LNCaP clone FGC (cell line): Measurements from ENCODE around the gene DUOX2.
A peak's percentile ranks its signal among the peaks of the same experiment; 100 is the strongest.

Experiments
- DNase-seq: peaks from one replicate; pipeline ENCODE4 v3.0.0-alpha.2; 2011; ENCODE audit warnings: low read depth
- H3K4me3 ChIP-seq: 2 replicates; pipeline ENCODE4 v1.5.1; 2011; ENCODE audit warnings: mild to moderate bottlenecking, low read depth, low read length, control low read depth
- TF ChIP-seq, protein P1 (sequence below): IDR thresholded peaks from 2 replicates; pipeline ENCODE4 v1.5.1; 2012; ENCODE audit warnings: mild to moderate bottlenecking; ENCODE audit not compliant: control insufficient read depth, insufficient read depth; ENCODE audit errors: extremely low read depth

DUOX2 gene

GRCh38 chr15:45120081-45120972 is 6.4 kb upstream of the DUOX2 start:
- H3K4me3 ChIP-seq: no peak overlapping the region
- no peak for DNase-seq
- TF ChIP-seq, protein P1, sequence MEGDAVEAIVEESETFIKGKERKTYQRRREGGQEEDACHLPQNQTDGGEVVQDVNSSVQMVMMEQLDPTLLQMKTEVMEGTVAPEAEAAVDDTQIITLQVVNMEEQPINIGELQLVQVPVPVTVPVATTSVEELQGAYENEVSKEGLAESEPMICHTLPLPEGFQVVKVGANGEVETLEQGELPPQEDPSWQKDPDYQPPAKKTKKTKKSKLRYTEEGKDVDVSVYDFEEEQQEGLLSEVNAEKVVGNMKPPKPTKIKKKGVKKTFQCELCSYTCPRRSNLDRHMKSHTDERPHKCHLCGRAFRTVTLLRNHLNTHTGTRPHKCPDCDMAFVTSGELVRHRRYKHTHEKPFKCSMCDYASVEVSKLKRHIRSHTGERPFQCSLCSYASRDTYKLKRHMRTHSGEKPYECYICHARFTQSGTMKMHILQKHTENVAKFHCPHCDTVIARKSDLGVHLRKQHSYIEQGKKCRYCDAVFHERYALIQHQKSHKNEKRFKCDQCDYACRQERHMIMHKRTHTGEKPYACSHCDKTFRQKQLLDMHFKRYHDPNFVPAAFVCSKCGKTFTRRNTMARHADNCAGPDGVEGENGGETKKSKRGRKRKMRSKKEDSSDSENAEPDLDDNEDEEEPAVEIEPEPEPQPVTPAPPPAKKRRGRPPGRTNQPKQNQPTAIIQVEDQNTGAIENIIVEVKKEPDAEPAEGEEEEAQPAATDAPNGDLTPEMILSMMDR: no peak

GRCh38 chr15:45118996-45119395 is 5.0 kb upstream of the DUOX2 start:
- no peak overlapping the region for H3K4me3 ChIP-seq
- no peak for DNase-seq
- TF ChIP-seq, protein P1: no peak

GRCh38 chr15:45118131-45118588 is 4.2 kb upstream of the DUOX2 start:
- TF ChIP-seq, protein P1: peak; percentile 100
- DNase-seq: peak; percentile 73
- H3K4me3 ChIP-seq: no peak overlapping the region

DNA sequence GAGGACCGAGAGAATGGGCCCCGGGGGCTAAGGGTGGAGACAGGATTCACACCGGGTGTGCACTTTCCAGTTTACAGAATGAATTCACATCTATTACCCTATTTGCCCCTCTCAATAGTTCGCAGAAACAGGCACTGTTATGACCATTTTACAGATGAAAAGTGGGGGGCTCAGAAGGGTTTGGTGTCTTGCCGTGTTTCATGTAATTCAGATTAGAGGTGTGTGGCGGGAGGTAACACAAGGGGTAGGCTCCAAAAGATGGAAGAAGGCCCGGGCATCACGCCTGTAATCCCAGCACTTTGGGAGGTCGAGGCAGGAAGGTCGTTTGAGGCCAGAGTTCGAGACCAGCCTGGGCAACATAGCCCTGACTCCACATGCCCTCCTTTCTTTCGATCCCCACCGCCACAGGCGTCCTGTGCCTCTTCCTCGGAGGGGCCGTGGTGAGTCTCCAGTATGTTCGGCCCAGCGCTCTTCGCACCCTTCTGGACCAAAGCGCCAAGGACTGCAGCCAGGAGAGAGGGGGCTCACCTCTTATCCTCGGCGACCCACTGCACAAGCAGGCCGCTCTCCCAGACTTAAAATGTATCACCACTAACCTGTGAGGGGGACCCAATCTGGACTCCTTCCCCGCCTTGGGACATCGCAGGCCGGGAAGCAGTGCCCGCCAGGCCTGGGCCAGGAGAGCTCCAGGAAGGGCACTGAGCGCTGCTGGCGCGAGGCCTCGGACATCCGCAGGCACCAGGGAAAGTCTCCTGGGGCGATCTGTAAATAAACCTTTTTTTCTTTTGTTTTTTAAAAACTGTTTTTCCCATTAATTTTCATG is 3.5 kb upstream of the DUOX2 start:
- TF ChIP-seq, protein P1: no peak

GRCh38 chr15:45116482-45117307 is 2.7 kb upstream of the DUOX2 start:
- no peak for DNase-seq
- TF ChIP-seq, protein P1: no peak
- no peak overlapping the region for H3K4me3 ChIP-seq

More for the DNA sequence above, 3.5 kb upstream of the DUOX2 start:
- no peak overlapping the region for H3K4me3 ChIP-seq
- no peak for DNase-seq

GRCh38 chr15:45116006-45116481 is 2.1 kb upstream of the DUOX2 start:
- DNase-seq: no peak
- TF ChIP-seq, protein P1: no peak
- H3K4me3 ChIP-seq: no peak overlapping the region
